Daoy (cell line): Measurements from ENCODE around the gene ACTA2. TPM values are rescaled to one million over a fixed set of nuclear protein-coding genes. Genes with fewer than 3 reads are reported as not detected.

Experiments
- DNase-seq: peaks from one replicate; pipeline ENCODE4 v3.0.0-alpha.2; 2015; ENCODE audit warnings: low read depth
- total RNA-seq: library from RNA; depleted of rRNA; stranded (reverse); fragments of >200 nt; shearing (Covaris generic); gene quantifications from 2 replicates; pipeline ENCODE4 v1.2.3, GENCODE V29; 2014; rRNA removed

The ACTA2 gene
- total RNA-seq = 12.3 and 21.0 TPM in 2 replicates

DNA sequence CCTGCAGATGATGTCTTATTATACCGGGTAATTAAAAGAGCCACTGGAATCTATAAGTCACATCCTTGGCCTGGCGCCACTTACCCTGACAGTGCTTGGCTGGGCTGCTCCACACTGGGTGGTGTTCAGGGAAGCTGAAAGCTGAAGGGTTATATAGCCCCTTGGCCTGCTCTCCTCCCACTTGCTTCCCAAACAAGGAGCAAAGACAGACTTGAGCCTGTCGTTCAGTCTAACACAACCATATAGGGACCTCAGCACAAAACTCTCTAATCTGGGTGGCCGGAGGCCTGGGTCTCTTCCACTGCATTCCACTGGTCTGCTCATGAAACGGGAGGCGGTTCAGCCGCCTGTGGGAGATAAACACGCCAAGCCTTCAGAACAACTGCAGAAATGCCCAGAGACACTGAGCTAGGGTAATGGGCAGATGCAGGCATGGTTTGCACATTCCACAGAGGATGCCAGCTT lies at the start of gene ACTA2:
ACTA2 (minus strand) TSS at position 127 of the 465 bp plus-strand sequence. CDS start 3,843 bp downstream, outside the sequence.
- DNase-seq = peak; percentile 32

- no peak for DNase-seq
Observed at GRCh38 chr10:89001729-89002072, 49.1 kb upstream of the ACTA2 start.

- DNase-seq = no peak
Observed at GRCh38 chr10:89001024-89001728, 48.6 kb upstream of the ACTA2 start.

- DNase-seq = no peak
Observed at GRCh38 chr10:88999625-89000024, 47.1 kb upstream of the ACTA2 start.

GRCh38 chr10:88996927-88997326 lies 44.4 kb upstream of the ACTA2 start:
- no peak for DNase-seq

GRCh38 chr10:88995156-88995876 lies 42.7 kb upstream of the ACTA2 start:
- no peak for DNase-seq

DNA sequence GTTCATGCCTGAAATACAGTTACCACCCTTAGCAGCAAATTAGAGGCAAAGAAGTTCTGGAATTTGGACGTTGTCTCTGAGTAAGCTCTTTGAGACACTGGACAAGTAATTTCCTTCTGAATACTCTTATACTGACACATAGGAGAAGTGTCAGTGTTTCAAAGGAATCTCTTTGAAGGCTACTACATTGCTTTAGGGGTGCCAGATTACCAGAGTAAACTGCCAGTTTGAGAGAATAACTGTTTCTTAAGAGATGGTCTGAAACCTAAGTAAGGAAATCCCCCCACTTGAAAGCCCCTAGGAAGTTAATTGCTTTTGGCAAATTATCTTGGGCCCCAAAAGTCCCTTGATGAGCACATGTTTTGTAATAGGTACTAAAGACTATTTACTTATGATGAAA lies 41.4 kb upstream of the ACTA2 start:
- peak; percentile 3 for DNase-seq

DNA sequence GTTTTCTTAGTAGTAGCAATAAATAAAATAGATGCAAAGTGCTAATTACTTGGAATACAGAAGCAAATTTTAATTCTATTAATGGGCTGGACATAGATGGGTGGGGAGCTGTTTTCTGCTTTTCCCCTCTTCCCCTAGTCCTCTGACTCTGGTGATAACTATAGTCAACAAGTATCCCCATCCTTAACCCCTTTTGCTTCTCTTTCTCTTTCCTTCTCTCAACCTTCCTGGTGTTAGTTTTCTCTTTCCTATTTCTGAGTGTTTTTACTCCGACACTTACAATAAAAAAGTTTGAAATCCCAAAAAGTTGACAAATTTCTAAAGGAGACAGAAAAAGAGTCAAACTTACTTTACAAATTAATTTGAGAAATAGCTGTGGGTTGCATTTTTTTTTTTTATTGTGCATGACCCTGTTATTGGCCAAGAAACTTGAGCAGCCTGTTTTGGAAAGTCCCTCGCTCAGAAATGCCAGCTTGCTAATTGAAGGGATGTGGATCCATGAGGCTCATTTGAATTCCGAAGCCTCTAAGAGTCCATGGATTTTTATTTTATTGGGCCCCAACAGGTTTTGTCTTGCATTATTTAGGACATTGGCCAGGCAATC lies 40.5 kb upstream of the ACTA2 start:
- DNase-seq = peak; percentile 38

DNA sequence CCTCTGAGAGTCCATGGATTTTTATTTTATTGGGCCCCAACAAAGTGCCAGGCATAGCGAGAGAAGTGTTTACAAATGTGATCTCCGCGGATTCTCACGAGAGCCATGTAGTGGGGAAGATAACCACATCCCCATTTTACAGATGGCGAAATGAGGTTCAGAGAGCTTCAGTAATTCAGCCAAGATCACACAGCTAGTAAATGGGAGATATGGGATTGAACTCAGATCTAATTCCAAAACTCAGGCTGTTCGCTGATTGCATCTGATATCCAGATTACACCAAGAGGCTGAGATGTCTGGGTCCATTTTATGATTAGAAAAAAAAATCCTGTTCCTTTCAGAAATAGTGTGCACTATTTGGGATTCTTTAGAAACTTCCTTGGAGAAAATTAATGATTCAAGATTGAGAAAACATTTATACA lies 39.3 kb upstream of the ACTA2 start:
- no peak for DNase-seq

DNA sequence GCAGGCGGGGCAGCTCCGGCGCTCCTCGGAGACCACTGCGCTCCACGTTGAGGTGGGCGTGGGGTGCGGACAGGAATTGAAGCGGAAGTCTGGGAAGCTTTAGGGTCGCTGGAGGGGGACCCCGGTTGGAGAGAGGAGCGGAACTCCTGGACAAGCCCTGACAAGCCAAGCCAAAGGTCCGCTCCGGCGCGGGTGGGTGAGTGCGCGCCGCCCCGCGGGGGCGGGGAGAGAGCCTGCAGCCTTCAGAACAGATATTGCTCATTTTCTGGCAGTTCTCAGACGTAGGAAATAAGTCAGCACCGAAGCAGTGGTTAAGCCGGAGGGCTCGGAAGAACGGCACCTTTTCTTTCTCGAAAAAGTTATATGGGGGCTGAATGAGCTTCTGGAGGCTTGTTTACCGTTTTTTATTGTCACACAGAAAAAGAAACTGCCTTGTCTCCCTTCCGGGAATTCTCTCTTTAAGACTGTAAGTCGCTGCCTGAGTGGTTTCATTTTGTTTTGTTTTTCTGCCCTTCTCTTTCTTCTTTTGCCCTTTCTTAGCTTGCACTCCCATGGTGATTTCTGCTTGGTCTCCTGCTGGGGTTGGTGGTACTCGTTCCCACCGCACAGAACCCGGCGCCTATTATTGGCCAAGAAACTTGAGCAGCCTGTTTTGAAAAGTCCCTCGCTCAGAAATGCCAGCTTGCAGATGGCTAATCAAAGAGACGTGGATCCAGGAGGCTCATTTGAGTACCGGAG lies 38.8 kb upstream of the ACTA2 start:
- peak; percentile 58 for DNase-seq

DNA sequence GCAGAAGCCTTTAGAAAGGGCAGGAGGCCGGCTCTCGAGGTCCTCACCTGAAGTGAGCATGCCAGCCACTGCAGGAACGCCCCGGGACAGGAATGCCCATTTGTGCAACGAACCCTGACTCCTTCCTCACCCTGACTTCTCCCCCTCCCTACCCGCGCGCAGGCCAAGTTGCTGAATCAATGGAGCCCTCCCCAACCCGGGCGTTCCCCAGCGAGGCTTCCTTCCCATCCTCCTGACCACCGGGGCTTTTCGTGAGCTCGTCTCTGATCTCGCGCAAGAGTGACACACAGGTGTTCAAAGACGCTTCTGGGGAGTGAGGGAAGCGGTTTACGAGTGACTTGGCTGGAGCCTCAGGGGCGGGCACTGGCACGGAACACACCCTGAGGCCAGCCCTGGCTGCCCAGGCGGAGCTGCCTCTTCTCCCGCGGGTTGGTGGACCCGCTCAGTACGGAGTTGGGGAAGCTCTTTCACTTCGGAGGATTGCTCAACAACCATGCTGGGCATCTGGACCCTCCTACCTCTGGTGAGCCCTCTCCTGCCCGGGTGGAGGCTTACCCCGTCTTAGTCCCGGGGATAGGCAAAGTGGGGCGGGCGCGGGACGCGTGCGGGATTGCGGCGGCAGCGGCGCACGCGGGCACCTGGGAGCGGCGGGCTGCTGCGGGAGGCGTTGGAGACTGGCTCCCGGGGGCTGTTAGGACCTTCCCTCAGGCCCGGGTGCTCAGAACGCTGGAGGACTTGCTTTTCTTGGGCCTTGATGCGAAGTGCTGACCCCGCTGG lies 38.0 kb upstream of the ACTA2 start, which contains the start of gene FAS:
FAS (plus strand) TSS at position 415 of the 777 bp plus-strand sequence; CDS start at position 494, 79 bp downstream.
- peak; percentile 62 for DNase-seq

GRCh38 chr10:88989824-88990383 lies 37.3 kb upstream of the ACTA2 start:
- DNase-seq = no peak

DNA sequence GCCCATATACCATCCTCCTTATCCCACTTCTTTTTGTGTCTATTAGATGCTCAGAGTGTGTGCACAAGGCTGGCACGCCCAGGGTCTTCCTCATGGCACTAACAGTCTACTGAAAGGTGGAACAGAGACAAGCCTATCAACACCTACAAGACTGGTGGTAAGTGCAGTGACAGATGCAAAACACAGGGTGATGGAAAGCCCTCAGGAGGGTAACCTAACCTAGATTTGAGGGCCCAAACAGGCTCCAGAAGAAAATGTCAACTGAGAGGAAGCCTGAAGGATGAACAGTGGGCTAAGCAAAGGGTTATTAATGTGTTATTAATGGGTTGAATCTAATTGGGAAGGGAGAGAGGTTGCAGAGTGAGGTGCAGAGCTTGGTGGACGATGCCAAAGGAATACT lies 36.9 kb upstream of the ACTA2 start:
- no peak for DNase-seq

DNA sequence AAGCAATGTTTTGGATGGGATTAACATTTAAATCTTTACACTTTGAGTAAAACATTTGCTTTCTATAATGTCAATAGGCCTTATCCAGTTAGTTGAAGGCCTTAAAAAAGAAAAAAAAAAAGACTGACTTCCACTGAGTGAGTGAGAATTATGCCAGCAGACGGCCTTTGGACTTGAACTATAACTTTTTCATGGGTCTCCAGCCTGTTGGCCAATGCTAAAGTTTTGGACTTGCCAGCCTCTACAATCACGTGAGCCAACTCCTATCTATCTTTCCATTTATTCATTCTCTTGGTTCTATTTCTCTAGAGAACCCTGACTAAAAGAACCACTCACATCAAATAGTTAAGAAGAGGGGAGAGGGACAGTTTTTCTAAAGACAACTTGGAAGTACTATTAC lies 35.3 kb upstream of the ACTA2 start:
- DNase-seq = no peak

DNA sequence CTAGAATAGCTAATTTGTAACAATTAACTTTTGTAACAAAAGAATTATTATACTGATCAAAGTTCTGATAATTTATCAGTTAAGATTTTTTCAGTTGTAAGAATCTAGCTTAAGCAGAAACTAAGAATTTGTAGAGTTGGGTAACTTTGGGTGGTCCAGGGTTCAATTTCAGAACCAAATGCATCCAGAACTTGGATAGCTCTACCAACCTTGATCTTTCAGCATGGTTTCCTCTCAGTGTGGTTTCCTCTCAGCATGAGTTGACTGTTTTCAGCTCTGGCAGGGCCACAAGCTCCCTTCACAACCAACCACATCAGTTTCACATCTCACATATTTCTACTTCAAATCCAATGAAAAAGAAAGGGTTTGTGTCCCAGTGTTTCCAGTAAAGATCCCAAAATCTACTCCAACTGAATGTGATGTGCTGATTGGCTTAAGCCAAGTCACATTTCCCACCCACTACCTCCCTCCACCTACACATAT lies 34.7 kb upstream of the ACTA2 start:
- no peak for DNase-seq

DNA sequence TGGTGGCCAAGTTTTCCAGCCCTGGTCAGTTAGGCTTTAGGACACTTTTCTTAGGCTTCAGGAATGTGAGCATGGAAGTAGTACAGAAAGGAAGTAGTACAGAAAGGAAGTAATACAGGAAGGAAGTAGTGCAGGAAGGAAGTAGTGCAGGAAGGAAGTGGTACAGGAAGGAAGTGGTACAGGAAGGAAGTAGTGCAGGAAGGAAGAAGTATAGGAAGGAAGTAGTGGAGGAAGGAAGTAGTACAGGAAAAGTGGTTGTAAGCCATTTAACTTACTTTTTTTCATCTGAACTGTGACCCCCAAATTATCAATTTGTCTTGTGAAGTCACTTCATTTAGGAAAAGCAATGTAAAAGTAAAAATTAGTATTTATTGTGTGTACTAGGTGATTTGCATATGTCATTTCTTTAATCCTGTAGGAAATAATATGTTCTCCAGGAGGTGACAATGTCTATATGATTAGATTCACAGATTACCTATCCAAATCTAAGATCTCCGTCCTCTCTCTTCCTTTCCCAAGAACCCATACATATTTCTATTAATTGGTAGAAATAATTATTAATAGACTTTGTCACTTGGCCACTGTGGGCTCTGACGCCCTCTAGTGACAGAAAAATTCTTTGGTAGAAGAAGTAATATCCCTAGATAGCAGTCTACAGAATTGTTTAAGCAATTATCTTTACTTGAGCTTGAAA lies 34.1 kb upstream of the ACTA2 start:
- peak; percentile 10 for DNase-seq

DNA sequence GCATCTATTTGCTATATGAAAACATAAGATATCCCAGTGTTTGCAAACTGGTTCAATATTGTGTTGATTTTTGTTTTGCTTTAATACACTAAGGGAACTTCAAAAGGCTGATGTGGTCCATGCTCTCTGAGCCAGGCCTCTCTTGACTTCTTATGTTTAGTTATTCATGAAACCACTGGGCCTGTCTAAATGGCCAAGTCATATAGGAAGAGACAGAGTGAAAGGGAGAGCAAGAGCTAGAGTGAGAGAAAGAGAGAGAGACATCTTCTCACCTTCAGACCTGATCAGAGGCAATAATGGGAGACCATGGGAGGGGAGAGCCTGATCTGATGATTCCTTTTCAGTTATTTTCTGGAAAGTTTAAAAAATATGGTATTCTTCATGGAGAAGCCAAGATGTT lies 32.0 kb upstream of the ACTA2 start:
- no peak for DNase-seq

DNA sequence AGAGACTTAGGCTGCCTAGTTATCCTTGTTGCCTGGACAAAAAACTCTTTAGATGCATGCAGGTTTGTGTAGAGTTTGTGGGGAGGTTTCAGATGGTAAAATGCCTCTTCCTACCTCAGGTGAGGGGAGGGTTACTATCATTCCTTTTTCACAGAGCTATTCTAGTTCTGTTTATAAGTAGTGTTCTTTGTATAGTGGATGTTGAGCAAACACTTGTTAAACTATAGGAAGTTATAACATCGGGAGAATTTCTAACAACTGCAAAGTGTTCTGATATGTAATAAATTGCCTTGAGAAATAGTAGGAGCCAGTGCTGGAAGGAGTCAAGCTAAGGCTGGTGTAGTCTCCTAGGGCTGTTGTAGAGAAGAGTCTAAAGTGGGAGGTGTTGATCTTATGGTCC lies 31.4 kb upstream of the ACTA2 start:
- DNase-seq = no peak

- DNase-seq = no peak
Observed at GRCh38 chr10:88983206-88983605, 30.6 kb upstream of the ACTA2 start.

DNA sequence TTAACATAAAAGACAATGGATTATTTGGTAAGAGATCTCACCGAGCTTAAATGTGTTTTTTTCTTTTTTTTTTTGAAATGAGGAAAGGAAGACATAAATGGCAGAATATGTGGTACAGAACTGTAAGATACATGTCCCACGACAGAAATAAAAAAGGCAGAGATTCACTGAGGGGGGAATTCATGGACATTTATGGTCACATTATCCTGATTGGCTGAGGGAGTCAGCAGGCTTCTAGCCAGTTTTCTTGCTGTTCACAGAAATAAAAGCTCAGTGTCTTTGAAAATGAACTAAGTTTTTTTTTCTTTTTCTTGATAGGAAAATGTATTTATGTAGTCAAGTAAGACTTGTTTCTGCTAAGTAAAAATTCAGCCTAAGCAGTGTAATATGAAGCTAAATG lies 29.8 kb upstream of the ACTA2 start:
- no peak for DNase-seq
